NT2/D1 (cell line): Measurements from ENCODE around the gene PCMTD2.

Experiments used
- SUZ12 ChIP-seq: IDR thresholded peaks from 2 replicates; pipeline ENCODE4 v1.6.1; 2011; ENCODE audit not compliant: insufficient read length, insufficient read depth; ENCODE audit errors: extremely low read depth
- YY1 ChIP-seq: IDR thresholded peaks from 2 replicates; pipeline ENCODE4 v1.6.1; 2011; ENCODE audit not compliant: insufficient read length, insufficient read depth
- ZNF274 ChIP-seq: IDR thresholded peaks from 2 replicates; pipeline ENCODE4 v1.6.1; 2011; ENCODE audit warnings: mild to moderate bottlenecking, low read depth, low read length

GRCh38 chr20:64214113-64214512 is 41.4 kb upstream of the PCMTD2 start:
- TF ChIP-seq ZNF274 (no peak), SUZ12 (no peak), YY1 (no peak)
